ENCODE measurements around the gene AGRN. TPM values are rescaled to one million over a fixed set of nuclear protein-coding genes. Genes with fewer than 3 reads are reported as not detected.

The AGRN gene
- total RNA-seq, 1 experiment from 2014 or later: 175 TPM

- Histone ChIP-seq H3K27ac (ENCODE audit: insufficient read length, low read depth, low read length) (no peak overlapping the region), H4K20me1 (ENCODE audit: control insufficient read depth, insufficient read depth, insufficient read length) (peaks cover 3% of the 10 kb centered on the region)
- H3K4me3 Mint-ChIP-seq: no peak overlapping the region; a peak in 1 of 5 replicates
Observed at GRCh38 chr1:1043411-1043810, 23.5 kb downstream of the AGRN start.

More at GRCh38 chr1:1043411-1043810, 23.5 kb downstream of the AGRN start:
- Histone ChIP-seq H3K9ac (ENCODE audit: extremely low read depth, insufficient read length, low read length) (no peak overlapping the region), H3K79me2 (ENCODE audit: insufficient read depth, low read length) (no peaks in the 10 kb centered on the region), H2AFZ (ENCODE audit: low read length) (no peak overlapping the region), H4K8ac (replicated peaks; ENCODE audit: insufficient read length, low read depth, low read length) (no peak overlapping the region), H2AK5ac (ENCODE audit: insufficient read length, low read length) (no peak overlapping the region), H2BK5ac (ENCODE audit: insufficient read length, low read length) (no peak overlapping the region), H2BK15ac (ENCODE audit: low read depth, low read length) (no peak overlapping the region), H3K79me1 (ENCODE audit: insufficient read depth, low read depth, low read length, poor library complexity, severe bottlenecking) (no peaks in the 10 kb centered on the region), H3K18ac (ENCODE audit: insufficient read length, low read depth, low read length) (no peak overlapping the region), H4K5ac (ENCODE audit: insufficient read length, low read depth, low read length) (no peak overlapping the region), H4K91ac (ENCODE audit: insufficient read length, low read depth, low read length) (no peak overlapping the region), H3T11ph (ENCODE audit: low read length) (no peak overlapping the region), H3K56ac (ENCODE audit: insufficient read length, low read depth, low read length) (no peak overlapping the region), H2BK20ac (ENCODE audit: low read depth, low read length, poor library complexity, severe bottlenecking) (no peak overlapping the region), H3K14ac (ENCODE audit: insufficient read depth, low read length) (no peak overlapping the region), H3K23me2 (ENCODE audit: insufficient read length, low read depth, low read length, poor library complexity, severe bottlenecking) (peaks cover 4% of the 10 kb centered on the region), H3K27me3 (ENCODE audit: insufficient read depth, low read length) (no peaks in the 10 kb centered on the region; the same call in 1 of the 2 replicates), H3K4me2 (ENCODE audit: insufficient read depth, insufficient read length, low read length) (no peak overlapping the region), H3K23ac (ENCODE audit: insufficient read length, low read depth, low read length) (no peak overlapping the region), H2BK120ac (ENCODE audit: low read depth, low read length, poor library complexity, severe bottlenecking) (no peak overlapping the region), H3K4ac (ENCODE audit: low read depth, low read length) (no peak overlapping the region), H2BK12ac (ENCODE audit: insufficient read length, low read depth, low read length) (no peak overlapping the region), H3K9me3 (ENCODE audit: control insufficient read depth, low read depth, low read length) (no peaks in the 10 kb centered on the region), H3K4me1 (ENCODE audit: insufficient read depth, low read length) (no peaks in the 10 kb centered on the region)
- WGBS (ENCODE audit: extremely low coverage, insufficient read length, low lambda C conversion rate): no CpG with 5 or more reads among the region's 27 CpGs
- no peak for TF ChIP-seq CTCF (conservative IDR thresholded peaks at IDR 0.05)
- Mint-ChIP-seq H3K4me1 (peaks cover 7 to 14% of the 10 kb centered on the region in 2 experiments), H3K9me3 (no peaks in the 10 kb centered on the region; a peak in 1 of 5 replicates), H3K27me3 (ENCODE audit: low read depth) (peaks cover 18% of the 10 kb centered on the region), H3K36me3 (ENCODE audit: insufficient read depth in 1 of 3, low read depth in 3 of 3) (peaks cover 9 to 47% (median 40%) of the 10 kb centered on the region in 3 experiments), H3K27ac (no peak overlapping the region)
- DNase-seq: no peak

Measured in H9 (cell line).